Measurements from ENCODE around the gene TNK2.

Gene TNK2

GRCh38 chr3:195895861-195896360, 12.4 kb downstream of the TNK2 start (continued):
- TF ChIP-seq YY1 (tag by site-specific recombination; IDR thresholded peaks at IDR 0.05) (no peak), ZSCAN5A (tag by site-specific recombination; IDR thresholded peaks at IDR 0.05) (no peak), ZNF426 (tag by site-specific recombination; IDR thresholded peaks at IDR 0.05) (no peak), ZNF48 (tag by site-specific recombination; IDR thresholded peaks at IDR 0.05) (no peak), ZNF148 (tag by site-specific recombination; IDR thresholded peaks at IDR 0.05; ENCODE audit: borderline replicate concordance) (no peak), ZNF513 (tag by site-specific recombination; IDR thresholded peaks at IDR 0.05) (no peak), ZNF211 (tag by site-specific recombination; IDR thresholded peaks at IDR 0.05; ENCODE audit: low read depth) (no peak), SCRT1 (tag by site-specific recombination; IDR thresholded peaks at IDR 0.05; ENCODE audit: borderline replicate concordance) (no peak), ZNF302 (tag by site-specific recombination; IDR thresholded peaks at IDR 0.05; ENCODE audit: low read depth) (no peak), PBX3 (CRISPR knock-in tag; IDR thresholded peaks at IDR 0.05) (no peak), TCF7L2 (IDR thresholded peaks at IDR 0.05; ENCODE audit: borderline replicate concordance, low read depth, low read length) (no peak), IKZF3 (tag by site-specific recombination; IDR thresholded peaks at IDR 0.05) (no peak), ZFP41 (tag by site-specific recombination; IDR thresholded peaks at IDR 0.05; ENCODE audit: borderline replicate concordance) (no peak), TSHZ1 (tag by site-specific recombination; IDR thresholded peaks at IDR 0.05; ENCODE audit: borderline replicate concordance) (no peak), ZSCAN18 (tag by site-specific recombination; IDR thresholded peaks at IDR 0.05) (no peak), ZNF776 (tag by site-specific recombination; IDR thresholded peaks at IDR 0.05; ENCODE audit: borderline replicate concordance) (no peak), EGR2 (tag by site-specific recombination; IDR thresholded peaks at IDR 0.05; ENCODE audit: low read depth) (peak; percentile 36; the same call in 1 of the 2 replicates), ZNF707 (tag by site-specific recombination; IDR thresholded peaks at IDR 0.05) (no peak), ZBTB26 (tag by site-specific recombination; optimal IDR thresholded peaks at IDR 0.05) (peak; percentile 82), ZNF518A (tag by site-specific recombination; conservative IDR thresholded peaks at IDR 0.05; ENCODE audit: low read depth) (no peak), ZNF416 (tag by site-specific recombination; IDR thresholded peaks at IDR 0.05) (no peak)

All from HEK293 (cell line).